HG02678 (cell line): ENCODE measurements around the gene MINDY4B.

ENCODE experiments used
- ATAC-seq: cut with Tn5 transposase; IDR thresholded peaks from one replicate; pipeline ENCODE4 v1.9.1; 2021; ENCODE audit warnings: mild to moderate bottlenecking, moderate library complexity; ENCODE audit not compliant: unreplicated experiment

MINDY4B gene

DNA sequence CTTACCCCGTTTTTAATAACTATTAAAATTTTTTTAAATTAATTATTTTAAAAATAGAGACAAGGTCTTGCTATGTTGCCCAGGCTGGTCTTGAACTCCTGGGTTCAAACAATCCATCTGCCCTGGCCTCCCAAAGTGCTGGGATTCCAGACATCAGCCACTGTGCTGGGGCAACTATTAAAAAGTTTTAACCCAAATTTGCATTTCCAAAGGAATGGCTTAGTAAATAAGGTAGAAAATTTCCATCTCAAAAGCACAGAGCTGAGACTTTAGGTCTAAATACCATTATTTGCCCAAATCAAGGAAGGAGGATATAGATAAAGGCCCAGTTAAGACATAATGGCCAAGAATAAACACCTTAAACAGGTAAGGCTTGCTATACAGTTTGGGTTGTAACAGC is 56.4 kb downstream of the MINDY4B start:
- ATAC-seq, result no peak

DNA sequence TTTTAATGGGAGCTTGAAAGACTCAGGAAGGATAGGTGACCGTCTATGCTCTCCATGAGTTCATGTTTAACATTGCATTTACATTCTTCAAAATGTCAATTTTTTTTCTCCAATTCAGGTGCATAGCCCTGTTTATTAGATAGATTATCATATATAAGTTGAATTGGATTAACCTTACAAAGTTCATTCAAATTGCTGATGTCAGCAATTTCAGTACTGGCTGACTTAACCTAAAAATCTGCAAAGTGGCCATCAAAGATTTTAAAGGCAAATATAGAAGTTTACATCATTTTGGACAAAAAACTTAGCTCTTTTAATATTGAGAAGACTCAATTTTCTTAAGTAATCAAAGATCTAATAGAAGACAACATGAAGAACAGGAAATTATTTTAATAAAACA is 57.8 kb downstream of the MINDY4B start:
- no peak for ATAC-seq

GRCh38 chr3:150844484-150844883 is 60.8 kb downstream of the MINDY4B start:
- no peak for ATAC-seq

- no peak for ATAC-seq
Observed at GRCh38 chr3:150843241-150843640, 62.0 kb downstream of the MINDY4B start.

- ATAC-seq, result no peak
Observed at GRCh38 chr3:150840802-150841515, 64.3 kb downstream of the MINDY4B start.

- no peak for ATAC-seq
Observed at GRCh38 chr3:150830745-150831144, 74.5 kb downstream of the MINDY4B start.

- no peak for ATAC-seq
Observed at GRCh38 chr3:150830094-150830681, 75.1 kb downstream of the MINDY4B start.

- no peak for ATAC-seq
Observed at GRCh38 chr3:150829408-150829807, 75.8 kb downstream of the MINDY4B start.

DNA sequence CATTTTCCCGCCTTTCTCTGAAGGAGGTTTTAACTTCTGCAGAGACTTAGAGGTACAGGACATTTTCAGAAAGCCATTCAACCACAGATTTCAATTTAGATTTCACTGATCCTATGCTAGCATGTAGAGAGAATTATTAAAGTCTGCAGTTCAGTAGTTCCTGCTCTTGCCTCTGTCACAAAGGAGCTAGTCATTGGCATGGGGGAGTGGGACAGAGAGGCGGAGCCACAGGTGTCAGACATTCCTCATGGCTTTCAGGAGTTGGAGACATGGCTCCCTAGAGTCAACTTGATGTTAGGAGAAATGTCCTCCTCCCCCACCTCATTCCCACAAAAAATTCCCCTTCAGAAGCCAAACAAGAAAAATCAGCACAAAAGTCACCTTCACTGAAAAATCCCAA is 76.2 kb downstream of the MINDY4B start:
- ATAC-seq, result no peak

- ATAC-seq, result no peak
Observed at GRCh38 chr3:150828261-150828660, 77.0 kb downstream of the MINDY4B start.

DNA sequence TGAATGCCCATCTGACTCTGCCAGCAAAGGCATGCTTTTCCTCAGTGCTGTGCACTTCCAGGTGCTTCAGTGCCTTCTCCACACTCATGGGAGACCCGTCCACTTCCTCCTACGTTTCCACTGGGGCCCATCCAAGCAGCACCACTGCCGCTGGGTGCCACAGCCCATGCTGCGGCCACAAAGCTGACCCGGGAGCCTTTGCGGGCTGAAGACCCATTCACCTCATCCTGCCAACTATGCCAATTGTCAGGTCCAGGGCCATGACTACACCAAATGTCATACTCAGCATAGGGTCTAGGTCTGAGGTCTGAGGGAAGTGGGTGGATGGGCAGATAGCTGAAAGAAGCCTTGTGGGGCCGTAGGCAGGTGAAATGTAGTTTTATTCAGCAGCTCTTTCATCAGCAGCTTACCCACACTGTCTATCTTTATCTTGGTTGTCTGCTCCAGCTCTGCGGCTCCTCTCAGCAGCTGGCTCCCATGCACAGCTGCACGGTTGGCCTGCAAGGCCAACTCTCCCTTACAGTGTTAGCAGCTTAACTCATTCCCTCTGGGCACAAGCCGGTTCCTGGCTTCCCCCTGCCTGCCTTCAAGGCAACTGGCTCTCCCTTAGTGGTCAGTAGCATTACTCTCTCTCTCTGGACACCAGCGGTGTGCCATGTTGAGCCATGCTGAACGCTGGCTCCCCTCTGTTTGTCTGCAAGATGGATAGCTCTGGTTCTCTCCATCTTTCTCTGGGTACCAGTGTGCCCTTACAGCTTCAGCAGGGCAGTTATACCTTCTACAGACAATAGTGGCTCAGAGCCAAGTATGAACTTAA is 78.6 kb downstream of the MINDY4B start:
- ATAC-seq, result no peak

DNA sequence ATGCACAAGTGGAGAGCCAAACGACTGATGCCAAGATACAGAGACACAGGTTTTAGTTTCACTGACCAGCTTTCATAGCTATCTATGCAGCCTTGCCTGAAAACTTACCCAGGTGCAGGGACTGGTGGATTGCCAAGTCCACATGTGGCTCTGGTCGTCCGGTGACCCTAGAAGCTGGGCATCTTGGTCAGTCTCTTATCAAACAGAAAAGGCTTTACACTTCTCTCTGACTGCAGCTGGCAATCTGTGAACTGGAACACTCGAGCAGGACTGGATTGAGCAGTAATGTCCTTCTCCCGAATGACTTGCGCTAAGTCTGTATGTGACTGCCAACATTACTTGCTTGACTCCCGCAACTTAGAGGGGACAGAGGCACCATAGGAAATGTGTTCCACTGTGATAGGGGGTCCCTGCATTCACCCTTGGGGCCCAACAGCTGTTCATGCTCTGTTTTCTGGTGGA is 79.3 kb downstream of the MINDY4B start:
- ATAC-seq, result no peak

DNA sequence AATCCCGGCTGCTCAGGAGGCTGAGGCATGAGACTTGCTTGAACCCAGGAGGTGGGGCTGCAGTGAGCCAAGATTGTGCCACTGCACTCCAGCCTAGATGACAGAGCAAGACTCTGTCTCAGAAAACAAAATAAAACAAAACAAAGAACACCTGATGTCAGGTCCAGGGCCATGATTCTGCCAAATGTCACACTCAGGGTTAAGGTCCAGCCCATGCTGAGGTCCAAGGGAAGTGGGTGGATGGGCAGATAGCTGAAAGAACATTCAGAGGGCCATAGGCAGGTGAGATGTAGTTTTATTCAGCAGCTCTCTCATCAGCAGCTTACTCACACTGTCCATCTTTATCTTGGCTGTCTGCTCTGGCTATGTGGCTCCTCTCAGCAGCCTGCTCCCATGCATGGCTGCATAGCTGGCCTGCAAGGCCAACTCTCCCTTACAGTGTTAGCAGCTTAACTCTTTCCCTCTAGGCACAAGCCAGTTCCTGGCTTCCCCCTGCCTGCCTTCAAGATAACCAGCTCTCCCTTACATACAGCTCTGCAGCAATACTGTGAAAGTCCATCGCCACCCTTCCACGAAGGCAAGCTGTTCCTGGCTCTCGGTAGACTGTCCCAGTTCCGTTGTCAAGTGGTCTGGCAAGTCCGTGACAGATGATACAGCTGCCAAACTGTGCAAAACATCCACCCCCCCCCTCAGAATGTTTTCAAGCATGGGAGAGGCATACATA is 79.9 kb downstream of the MINDY4B start:
- ATAC-seq, result no peak

- no peak for ATAC-seq
Observed at GRCh38 chr3:150823277-150823676, 82.0 kb downstream of the MINDY4B start.

- no peak for ATAC-seq
Observed at GRCh38 chr3:150822636-150823035, 82.6 kb downstream of the MINDY4B start.
